SK-N-SH treated with all-trans-retinoic acid at 6 μM for 48 hours (cell line): ENCODE results near the gene COX7A2.

Experiments
- ATAC-seq: fragments of 200-7000 bp; cut with Tn5 transposase; 3 replicates; pipeline ENCODE4 v1.9.1; 2020; ENCODE audit warnings: mild to moderate bottlenecking, moderate library complexity
- ARNTL ChIP-seq: fragments of 450-650 bp; formaldehyde crosslinking; IDR thresholded peaks from 2 replicates; pipeline ENCODE4 v1.5.0; 2020; ENCODE audit warnings: low read depth, mild to moderate bottlenecking, moderate library complexity, borderline replicate concordance
- CSDC2 ChIP-seq: fragments of 250-450 bp; sonication (Bioruptor Pico); IDR thresholded peaks from 2 replicates; pipeline ENCODE4 v1.5.0; 2020; ENCODE audit warnings: mild to moderate bottlenecking, moderate library complexity
- CSRNP3 ChIP-seq: fragments of 250-450 bp; sonication (Bioruptor Pico); IDR thresholded peaks from 2 replicates; pipeline ENCODE4 v1.5.1; 2021; ENCODE audit warnings: mild to moderate bottlenecking, moderate library complexity
- ESRRG ChIP-seq: fragments of 250-450 bp; sonication (Bioruptor Pico); IDR thresholded peaks from 2 replicates; pipeline ENCODE4 v1.6.1; 2021; ENCODE audit warnings: mild to moderate bottlenecking
- GLIS3 ChIP-seq: fragments of 250-450 bp; sonication (Bioruptor Pico); IDR thresholded peaks from 2 replicates; pipeline ENCODE4 v1.5.0; 2020; ENCODE audit warnings: mild to moderate bottlenecking, moderate library complexity
- ISL1 ChIP-seq: fragments of 250-450 bp; sonication (Bioruptor Pico); IDR thresholded peaks from 2 replicates; pipeline ENCODE4 v2.1.2; 2022; ENCODE audit warnings: mild to moderate bottlenecking, moderate library complexity
- OSR1 ChIP-seq: fragments of 250-450 bp; sonication (Bioruptor Pico); IDR thresholded peaks from 2 replicates; pipeline ENCODE4 v1.8.0; 2022; ENCODE audit warnings: moderate library complexity, mild to moderate bottlenecking, inconsistent platforms
- POU6F1 ChIP-seq: fragments of 250-450 bp; sonication (Bioruptor Pico); IDR thresholded peaks from 2 replicates; pipeline ENCODE4 v1.8.0; 2021; ENCODE audit warnings: low read depth, mild to moderate bottlenecking, moderate library complexity, borderline replicate concordance
- PPARA ChIP-seq: fragments of 250-450 bp; sonication (Bioruptor Pico); IDR thresholded peaks from 2 replicates; pipeline ENCODE4 v1.5.0; 2020; ENCODE audit warnings: mild to moderate bottlenecking, borderline replicate concordance
- RARB ChIP-seq: fragments of 250-450 bp; sonication (Bioruptor Pico); IDR thresholded peaks from 2 replicates; pipeline ENCODE4 v1.8.0; 2021; ENCODE audit warnings: mild to moderate bottlenecking, moderate library complexity
- SNAI2 ChIP-seq: fragments of 250-450 bp; sonication (Bioruptor Pico); IDR thresholded peaks from 2 replicates; pipeline ENCODE4 v1.5.0; 2020; ENCODE audit warnings: mild to moderate bottlenecking, moderate library complexity
- TCF4 ChIP-seq: fragments of 250-450 bp; sonication (Bioruptor Pico); IDR thresholded peaks from 2 replicates; pipeline ENCODE4 v1.8.0; 2021; ENCODE audit warnings: mild to moderate bottlenecking, moderate library complexity, borderline replicate concordance
- TOX ChIP-seq: fragments of 250-450 bp; sonication (Bioruptor Pico); IDR thresholded peaks from 2 replicates; pipeline ENCODE4 v1.8.0; 2021; ENCODE audit warnings: mild to moderate bottlenecking, moderate library complexity, borderline replicate concordance
- TSHZ2 ChIP-seq: fragments of 250-450 bp; sonication (Bioruptor Pico); IDR thresholded peaks from 2 replicates; pipeline ENCODE4 v1.5.0; 2020; ENCODE audit warnings: mild to moderate bottlenecking, moderate library complexity
- ZC3H10 ChIP-seq: fragments of 250-450 bp; sonication (Bioruptor Pico); IDR thresholded peaks from 2 replicates; pipeline ENCODE4 v1.5.1; 2021; ENCODE audit warnings: mild to moderate bottlenecking, moderate library complexity
- ZFP3 ChIP-seq: fragments of 250-450 bp; sonication (Bioruptor Pico); IDR thresholded peaks from 2 replicates; pipeline ENCODE4 v1.5.0; 2020; ENCODE audit warnings: mild to moderate bottlenecking, moderate library complexity
- ZFP30 ChIP-seq: fragments of 450-650 bp; formaldehyde crosslinking; IDR thresholded peaks from 2 replicates; pipeline ENCODE4 v1.5.0; 2022; ENCODE audit warnings: mild to moderate bottlenecking, moderate library complexity
- ZNF565 ChIP-seq: fragments of 450-650 bp; formaldehyde crosslinking; conservative IDR thresholded peaks from 2 replicates; pipeline ENCODE4 v1.5.0; 2020; ENCODE audit warnings: low read depth, mild to moderate bottlenecking, moderate library complexity
- ZNF70 ChIP-seq: fragments of 450-650 bp; formaldehyde crosslinking; IDR thresholded peaks from 2 replicates; pipeline ENCODE4 v1.5.0; 2020; ENCODE audit warnings: mild to moderate bottlenecking, moderate library complexity
- ZNF8 ChIP-seq: fragments of 450-650 bp; formaldehyde crosslinking; IDR thresholded peaks from 2 replicates; pipeline ENCODE4 v1.5.0; 2020; ENCODE audit warnings: mild to moderate bottlenecking, moderate library complexity
- TF ChIP-seq, protein P1 (sequence below): fragments of 250-450 bp; sonication (Bioruptor Pico); IDR thresholded peaks from 2 replicates; pipeline ENCODE4 v1.5.1; 2020; ENCODE audit warnings: low read depth, mild to moderate bottlenecking, moderate library complexity
- TF ChIP-seq, protein P2 (sequence below): fragments of 250-450 bp; sonication (Bioruptor Pico); IDR thresholded peaks from 2 replicates; pipeline ENCODE4 v1.8.0; 2020; ENCODE audit warnings: mild to moderate bottlenecking, moderate library complexity, borderline replicate concordance

Gene COX7A2

DNA sequence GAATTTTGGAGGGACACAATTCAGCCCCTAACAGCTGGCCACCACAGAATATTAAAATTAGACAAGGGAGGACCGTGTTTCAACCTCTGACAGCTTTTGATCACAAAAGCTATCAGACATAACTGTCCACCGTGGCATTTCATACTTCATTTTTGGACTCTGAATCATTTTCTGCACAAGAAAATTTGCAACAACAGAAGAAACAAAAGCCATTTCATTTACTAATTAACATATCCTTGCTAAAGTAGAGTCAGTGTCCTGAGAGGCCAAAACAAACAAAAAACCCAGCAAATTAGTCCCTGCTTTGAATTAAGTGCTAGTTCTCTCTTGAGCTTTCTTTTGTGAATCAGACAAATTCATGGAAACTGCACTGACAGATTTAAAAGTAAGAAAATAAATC, 20.2 kb downstream of the COX7A2 start:
- no peak for ATAC-seq
- TF ChIP-seq TCF4 = no peak
- TF ChIP-seq ISL1 (CRISPR knock-in tag) = no peak
- no peak for TF ChIP-seq ZFP30 (CRISPR knock-in tag)
- TF ChIP-seq ZFP3 (CRISPR knock-in tag) = no peak
- no peak for TF ChIP-seq OSR1 (CRISPR knock-in tag)
- TF ChIP-seq GLIS3 (CRISPR knock-in tag) = no peak

DNA sequence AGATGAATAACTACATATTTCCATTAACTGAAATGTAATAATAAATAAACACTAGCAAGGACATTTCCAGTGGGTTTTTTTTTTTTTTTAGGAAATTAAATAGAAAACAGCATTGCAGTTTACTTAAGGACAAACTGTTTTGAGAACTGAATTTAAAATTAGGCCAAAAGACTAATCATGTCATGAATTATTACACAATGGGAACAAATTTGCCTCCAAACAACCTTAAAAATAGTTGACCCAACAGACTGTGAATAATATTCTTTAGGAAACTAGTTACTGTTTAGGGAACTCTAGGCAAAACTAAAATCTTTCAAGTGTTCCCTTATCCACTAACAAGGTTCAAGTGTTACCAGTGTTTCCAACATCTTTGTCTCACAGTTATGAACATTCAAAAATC, 21.3 kb downstream of the COX7A2 start:
- no peak for ATAC-seq
- TF ChIP-seq PPARA (CRISPR knock-in tag) = no peak
- no peak for TF ChIP-seq ZC3H10 (CRISPR knock-in tag)
- TF ChIP-seq ZNF70 = no peak
- TF ChIP-seq ZFP3 (CRISPR knock-in tag) = no peak
- no peak for TF ChIP-seq ZFP30 (CRISPR knock-in tag)
- TF ChIP-seq OSR1 (CRISPR knock-in tag) = no peak
- no peak for TF ChIP-seq CSRNP3
- TF ChIP-seq SNAI2 (CRISPR knock-in tag) = no peak
- no peak for TF ChIP-seq TCF4
- no peak for TF ChIP-seq ESRRG (CRISPR knock-in tag)
- no peak for TF ChIP-seq ISL1 (CRISPR knock-in tag)
- no peak for TF ChIP-seq ZNF8 (CRISPR knock-in tag)

- TF ChIP-seq ZNF8 (CRISPR knock-in tag) (no peak), ISL1 (CRISPR knock-in tag) (no peak), TSHZ2 (no peak), CSDC2 (CRISPR knock-in tag) (no peak), ESRRG (CRISPR knock-in tag) (no peak), ZFP30 (CRISPR knock-in tag) (no peak), POU6F1 (no peak), RARB (CRISPR knock-in tag) (no peak), ARNTL (CRISPR knock-in tag) (no peak), PPARA (CRISPR knock-in tag) (no peak), OSR1 (CRISPR knock-in tag) (no peak), TOX (CRISPR knock-in tag) (no peak), ZNF565 (CRISPR knock-in tag) (no peak), ZFP3 (CRISPR knock-in tag) (no peak)
- TF ChIP-seq, protein P1, sequence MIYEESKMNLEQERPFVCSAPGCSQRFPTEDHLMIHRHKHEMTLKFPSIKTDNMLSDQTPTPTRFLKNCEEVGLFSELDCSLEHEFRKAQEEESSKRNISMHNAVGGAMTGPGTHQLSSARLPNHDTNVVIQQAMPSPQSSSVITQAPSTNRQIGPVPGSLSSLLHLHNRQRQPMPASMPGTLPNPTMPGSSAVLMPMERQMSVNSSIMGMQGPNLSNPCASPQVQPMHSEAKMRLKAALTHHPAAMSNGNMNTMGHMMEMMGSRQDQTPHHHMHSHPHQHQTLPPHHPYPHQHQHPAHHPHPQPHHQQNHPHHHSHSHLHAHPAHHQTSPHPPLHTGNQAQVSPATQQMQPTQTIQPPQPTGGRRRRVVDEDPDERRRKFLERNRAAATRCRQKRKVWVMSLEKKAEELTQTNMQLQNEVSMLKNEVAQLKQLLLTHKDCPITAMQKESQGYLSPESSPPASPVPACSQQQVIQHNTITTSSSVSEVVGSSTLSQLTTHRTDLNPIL (CRISPR knock-in tag) = no peak
- TF ChIP-seq, all 23 proteins: peak for 0
- ATAC-seq = no peak
These were observed 22.5 kb downstream of the COX7A2 start for GRCh38 chr6:75221116-75221515.

DNA sequence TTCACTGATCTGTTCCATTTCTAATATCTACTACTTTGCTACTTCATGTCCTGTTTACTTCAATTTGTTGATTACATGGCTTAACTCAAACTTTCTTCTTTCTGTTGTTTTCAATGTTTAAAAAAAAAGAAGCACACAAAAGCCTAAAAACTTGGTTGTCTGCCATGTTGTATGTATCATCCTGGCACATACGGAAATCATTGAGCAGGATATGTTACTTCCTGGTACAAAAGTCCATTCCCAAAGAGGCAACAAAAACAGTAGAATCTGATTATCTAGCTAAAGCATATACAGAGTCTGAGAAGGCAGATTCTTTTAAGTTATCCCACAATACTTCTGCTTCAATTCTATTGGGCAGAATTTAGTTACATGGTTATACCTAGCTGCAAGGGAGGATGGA, 23.2 kb downstream of the COX7A2 start:
- no peak for TF ChIP-seq OSR1 (CRISPR knock-in tag)
- TF ChIP-seq ZFP30 (CRISPR knock-in tag) = no peak
- no peak for TF ChIP-seq ZC3H10 (CRISPR knock-in tag)
- no peak for TF ChIP-seq RARB (CRISPR knock-in tag)
- no peak for TF ChIP-seq PPARA (CRISPR knock-in tag)
- TF ChIP-seq CSDC2 (CRISPR knock-in tag) = no peak
- no peak for TF ChIP-seq SNAI2 (CRISPR knock-in tag)
- TF ChIP-seq, protein P2, sequence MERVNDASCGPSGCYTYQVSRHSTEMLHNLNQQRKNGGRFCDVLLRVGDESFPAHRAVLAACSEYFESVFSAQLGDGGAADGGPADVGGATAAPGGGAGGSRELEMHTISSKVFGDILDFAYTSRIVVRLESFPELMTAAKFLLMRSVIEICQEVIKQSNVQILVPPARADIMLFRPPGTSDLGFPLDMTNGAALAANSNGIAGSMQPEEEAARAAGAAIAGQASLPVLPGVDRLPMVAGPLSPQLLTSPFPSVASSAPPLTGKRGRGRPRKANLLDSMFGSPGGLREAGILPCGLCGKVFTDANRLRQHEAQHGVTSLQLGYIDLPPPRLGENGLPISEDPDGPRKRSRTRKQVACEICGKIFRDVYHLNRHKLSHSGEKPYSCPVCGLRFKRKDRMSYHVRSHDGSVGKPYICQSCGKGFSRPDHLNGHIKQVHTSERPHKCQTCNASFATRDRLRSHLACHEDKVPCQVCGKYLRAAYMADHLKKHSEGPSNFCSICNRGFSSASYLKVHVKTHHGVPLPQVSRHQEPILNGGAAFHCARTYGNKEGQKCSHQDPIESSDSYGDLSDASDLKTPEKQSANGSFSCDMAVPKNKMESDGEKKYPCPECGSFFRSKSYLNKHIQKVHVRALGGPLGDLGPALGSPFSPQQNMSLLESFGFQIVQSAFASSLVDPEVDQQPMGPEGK (CRISPR knock-in tag) = no peak
- no peak for TF ChIP-seq ZNF8 (CRISPR knock-in tag)
- TF ChIP-seq, all 23 proteins: peak for 0

More for the DNA sequence above, 23.2 kb downstream of the COX7A2 start:
- ATAC-seq = no peak
